ENCODE measurements around the gene CSRP2.

DNA sequence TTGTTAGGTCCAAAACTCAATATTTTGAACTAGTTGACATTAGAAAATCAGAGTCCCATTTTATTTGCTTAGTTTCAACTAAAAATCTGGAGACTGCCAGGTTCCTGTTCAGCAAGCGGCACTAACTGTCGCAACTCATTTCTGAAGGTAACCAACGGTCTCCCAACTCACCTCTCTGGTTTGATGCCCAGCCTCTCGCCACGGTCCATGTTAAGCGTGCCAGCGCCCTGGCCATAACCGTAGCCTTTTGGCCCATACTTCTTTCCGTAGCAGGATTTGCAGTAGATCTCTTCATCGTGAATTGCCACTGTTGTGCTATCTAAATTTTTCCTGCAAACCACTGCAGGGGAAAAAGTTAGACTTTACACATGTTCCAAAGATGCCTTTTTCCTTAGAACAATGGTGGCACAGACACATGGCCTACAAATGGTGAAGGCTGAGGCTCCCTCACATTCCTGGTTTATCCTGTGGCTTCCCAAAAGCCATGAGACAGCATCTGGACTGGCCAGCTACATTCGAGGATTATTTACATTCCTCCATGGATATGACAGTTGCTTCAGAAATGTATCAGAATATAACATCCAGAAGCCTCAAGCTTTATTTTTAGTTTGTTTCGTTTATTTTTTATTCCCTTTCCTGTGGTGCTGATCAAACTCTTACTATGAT is 15.7 kb downstream of the CSRP2 start:
- TF ChIP-seq, protein P1, sequence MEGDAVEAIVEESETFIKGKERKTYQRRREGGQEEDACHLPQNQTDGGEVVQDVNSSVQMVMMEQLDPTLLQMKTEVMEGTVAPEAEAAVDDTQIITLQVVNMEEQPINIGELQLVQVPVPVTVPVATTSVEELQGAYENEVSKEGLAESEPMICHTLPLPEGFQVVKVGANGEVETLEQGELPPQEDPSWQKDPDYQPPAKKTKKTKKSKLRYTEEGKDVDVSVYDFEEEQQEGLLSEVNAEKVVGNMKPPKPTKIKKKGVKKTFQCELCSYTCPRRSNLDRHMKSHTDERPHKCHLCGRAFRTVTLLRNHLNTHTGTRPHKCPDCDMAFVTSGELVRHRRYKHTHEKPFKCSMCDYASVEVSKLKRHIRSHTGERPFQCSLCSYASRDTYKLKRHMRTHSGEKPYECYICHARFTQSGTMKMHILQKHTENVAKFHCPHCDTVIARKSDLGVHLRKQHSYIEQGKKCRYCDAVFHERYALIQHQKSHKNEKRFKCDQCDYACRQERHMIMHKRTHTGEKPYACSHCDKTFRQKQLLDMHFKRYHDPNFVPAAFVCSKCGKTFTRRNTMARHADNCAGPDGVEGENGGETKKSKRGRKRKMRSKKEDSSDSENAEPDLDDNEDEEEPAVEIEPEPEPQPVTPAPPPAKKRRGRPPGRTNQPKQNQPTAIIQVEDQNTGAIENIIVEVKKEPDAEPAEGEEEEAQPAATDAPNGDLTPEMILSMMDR (IDR thresholded peaks at IDR 0.05): no peak
- TF ChIP-seq POLR2A (IDR thresholded peaks at IDR 0.05): no peak

All from body of pancreas (tissue), 4 donors.